MM.1S (cell line): ENCODE data around the gene PIK3CD.

Experiments
- EZH2 ChIP-seq: fragments of 300-600 bp; sonication (generic); optimal IDR thresholded peaks from 2 replicates; pipeline ENCODE3; 2017; ENCODE audit warnings: low read depth, mild to moderate bottlenecking, antibody characterized with exemption, low read length, mixed read lengths
- EZH2phosphoT487 ChIP-seq: fragments of 300-600 bp; sonication (generic); IDR thresholded peaks from 2 replicates; pipeline ENCODE4 v1.6.1; 2018; ENCODE audit warnings: antibody characterized with exemption, low read length
- TF ChIP-seq, protein P1 (sequence below): fragments of 300-600 bp; sonication (generic); IDR thresholded peaks from 2 replicates; pipeline ENCODE4 v1.5.1; 2016; ENCODE audit warnings: antibody characterized with exemption, low read length, mixed read lengths

DNA sequence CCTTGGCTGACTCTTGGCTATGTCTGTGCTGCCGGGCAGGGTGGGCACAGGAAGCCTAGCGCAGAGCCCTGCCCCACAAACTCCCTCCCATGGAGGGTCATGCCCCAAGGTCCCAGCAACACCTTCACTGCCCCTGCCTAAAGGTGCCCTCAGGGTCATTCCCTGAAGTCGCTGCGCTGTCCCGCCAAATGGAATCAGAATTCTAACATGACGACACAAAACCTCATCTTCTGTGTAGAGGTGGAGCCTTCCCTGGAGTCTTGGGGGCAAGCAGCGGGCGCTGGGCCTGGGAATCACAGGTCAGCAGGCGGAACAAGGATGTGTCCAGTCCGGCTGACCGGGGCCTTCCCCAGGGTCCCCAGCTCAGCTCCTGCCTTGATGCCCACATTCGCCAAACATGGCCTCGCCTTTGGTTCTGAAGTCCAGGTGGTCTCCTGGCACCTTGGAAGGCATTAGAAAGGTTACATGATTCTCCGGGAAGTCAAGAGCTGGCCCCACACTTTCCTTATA is 45.5 kb upstream of the PIK3CD start:
- no peak for TF ChIP-seq EZH2phosphoT487
- TF ChIP-seq, protein P1, sequence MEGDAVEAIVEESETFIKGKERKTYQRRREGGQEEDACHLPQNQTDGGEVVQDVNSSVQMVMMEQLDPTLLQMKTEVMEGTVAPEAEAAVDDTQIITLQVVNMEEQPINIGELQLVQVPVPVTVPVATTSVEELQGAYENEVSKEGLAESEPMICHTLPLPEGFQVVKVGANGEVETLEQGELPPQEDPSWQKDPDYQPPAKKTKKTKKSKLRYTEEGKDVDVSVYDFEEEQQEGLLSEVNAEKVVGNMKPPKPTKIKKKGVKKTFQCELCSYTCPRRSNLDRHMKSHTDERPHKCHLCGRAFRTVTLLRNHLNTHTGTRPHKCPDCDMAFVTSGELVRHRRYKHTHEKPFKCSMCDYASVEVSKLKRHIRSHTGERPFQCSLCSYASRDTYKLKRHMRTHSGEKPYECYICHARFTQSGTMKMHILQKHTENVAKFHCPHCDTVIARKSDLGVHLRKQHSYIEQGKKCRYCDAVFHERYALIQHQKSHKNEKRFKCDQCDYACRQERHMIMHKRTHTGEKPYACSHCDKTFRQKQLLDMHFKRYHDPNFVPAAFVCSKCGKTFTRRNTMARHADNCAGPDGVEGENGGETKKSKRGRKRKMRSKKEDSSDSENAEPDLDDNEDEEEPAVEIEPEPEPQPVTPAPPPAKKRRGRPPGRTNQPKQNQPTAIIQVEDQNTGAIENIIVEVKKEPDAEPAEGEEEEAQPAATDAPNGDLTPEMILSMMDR = no peak
- TF ChIP-seq EZH2 = no peak
